GM18520 (cell line): Measurements from ENCODE around the gene CEMP1.
A peak's percentile ranks its signal among the peaks of the same experiment; 100 is the strongest.
"Not testable (repeated sequence)": the region's sequence is repeated elsewhere in the genome, so short reads cannot be mapped to it uniquely, and the experiment has no call there.

Experiments used
- ATAC-seq: cut with Tn5 transposase; IDR thresholded peaks from one replicate; pipeline ENCODE4 v1.9.1; 2021; ENCODE audit not compliant: unreplicated experiment

Gene CEMP1

GRCh38 chr16:2537451-2538379, 6.5 kb upstream of the CEMP1 start, which contains the start of gene PDPK1:
TSS of gene PDPK1 (plus strand) at chr16:2538021. CDS start at chr16:2538113, 92 bp downstream.
- peak; percentile 76 for ATAC-seq

- ATAC-seq, result no peak
These were observed 4.4 kb upstream of the CEMP1 start for GRCh38 chr16:2535625-2536013.

- ATAC-seq, result not testable (repeated sequence)
These were observed 3.1 kb upstream of the CEMP1 start for GRCh38 chr16:2534335-2534734.

GRCh38 chr16:2533912-2534311, 2.7 kb upstream of the CEMP1 start:
- no peak for ATAC-seq

- not testable (repeated sequence) for ATAC-seq
These were observed 2.0 kb upstream of the CEMP1 start for GRCh38 chr16:2533142-2533755.

- no peak for ATAC-seq
These were observed 1.4 kb upstream of the CEMP1 start for GRCh38 chr16:2532494-2533141.

GRCh38 chr16:2531696-2532493, 687 bp upstream of the CEMP1 start:
- ATAC-seq, result peak; percentile 80

GRCh38 chr16:2530629-2531318, 434 bp downstream of the CEMP1 start:
- no peak for ATAC-seq

GRCh38 chr16:2529961-2530628, 1.1 kb downstream of the CEMP1 start:
- no peak for ATAC-seq

- no peak for ATAC-seq
These were observed 1.9 kb downstream of the CEMP1 start for GRCh38 chr16:2529061-2529931.

- ATAC-seq, result no peak
These were observed 2.8 kb downstream of the CEMP1 start for GRCh38 chr16:2528161-2529060.

- ATAC-seq, result no peak
These were observed 3.5 kb downstream of the CEMP1 start for GRCh38 chr16:2527784-2528100.

- no peak for ATAC-seq
These were observed 4.0 kb downstream of the CEMP1 start for GRCh38 chr16:2527071-2527783.

GRCh38 chr16:2526135-2526534, 5.1 kb downstream of the CEMP1 start:
- ATAC-seq, result no peak

GRCh38 chr16:2524339-2524938, 6.8 kb downstream of the CEMP1 start:
- no peak for ATAC-seq

- no peak for ATAC-seq
These were observed 7.4 kb downstream of the CEMP1 start for GRCh38 chr16:2523801-2524231.
